ENCODE data around the gene PTOV1.

DNA sequence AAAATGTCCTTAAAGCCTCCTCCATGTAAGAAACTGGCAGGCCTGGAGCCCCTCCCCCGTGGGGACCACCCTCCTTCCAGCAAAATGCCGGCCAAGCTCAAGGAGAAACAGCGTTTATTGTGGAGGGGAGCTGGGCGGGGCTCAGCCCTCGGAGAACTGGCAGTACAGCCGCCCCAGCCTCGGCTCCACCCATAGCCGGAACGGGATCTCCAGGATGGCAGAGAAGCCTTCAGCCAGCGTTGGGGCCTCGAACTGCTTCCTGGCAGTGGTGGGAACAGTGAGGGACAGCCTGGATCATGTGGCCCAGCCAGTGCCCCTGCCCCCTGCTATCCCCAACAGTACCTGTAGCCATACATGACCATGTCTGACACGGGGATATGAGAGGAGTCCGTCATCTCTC, 10.1 kb downstream of the PTOV1 start:
- TF ChIP-seq, protein P1, sequence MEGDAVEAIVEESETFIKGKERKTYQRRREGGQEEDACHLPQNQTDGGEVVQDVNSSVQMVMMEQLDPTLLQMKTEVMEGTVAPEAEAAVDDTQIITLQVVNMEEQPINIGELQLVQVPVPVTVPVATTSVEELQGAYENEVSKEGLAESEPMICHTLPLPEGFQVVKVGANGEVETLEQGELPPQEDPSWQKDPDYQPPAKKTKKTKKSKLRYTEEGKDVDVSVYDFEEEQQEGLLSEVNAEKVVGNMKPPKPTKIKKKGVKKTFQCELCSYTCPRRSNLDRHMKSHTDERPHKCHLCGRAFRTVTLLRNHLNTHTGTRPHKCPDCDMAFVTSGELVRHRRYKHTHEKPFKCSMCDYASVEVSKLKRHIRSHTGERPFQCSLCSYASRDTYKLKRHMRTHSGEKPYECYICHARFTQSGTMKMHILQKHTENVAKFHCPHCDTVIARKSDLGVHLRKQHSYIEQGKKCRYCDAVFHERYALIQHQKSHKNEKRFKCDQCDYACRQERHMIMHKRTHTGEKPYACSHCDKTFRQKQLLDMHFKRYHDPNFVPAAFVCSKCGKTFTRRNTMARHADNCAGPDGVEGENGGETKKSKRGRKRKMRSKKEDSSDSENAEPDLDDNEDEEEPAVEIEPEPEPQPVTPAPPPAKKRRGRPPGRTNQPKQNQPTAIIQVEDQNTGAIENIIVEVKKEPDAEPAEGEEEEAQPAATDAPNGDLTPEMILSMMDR (IDR thresholded peaks at IDR 0.05) = no peak
- TF ChIP-seq POLR2A (IDR thresholded peaks at IDR 0.05) = no peak

Data from transverse colon (tissue), 3 donors.